ENCODE data around the gene OSBPL5.

- TF ChIP-seq CTCF (IDR thresholded peaks at IDR 0.05) (no peak), EP300 (IDR thresholded peaks at IDR 0.05) (no peak)
These were observed 31.3 kb upstream of the OSBPL5 start for GRCh38 chr11:3196161-3197043.
